GM06990 (cell line): ENCODE data around the gene PLXNA4.

Experiments
- DNase-seq: peaks from one replicate; pipeline ENCODE4 v3.0.0-alpha.2; 2011; ENCODE audit not compliant: insufficient read length; ENCODE audit errors: extremely low read depth
- H3K27me3 ChIP-seq: replicated peaks from 2 replicates; pipeline ENCODE4 v1.6.0; 2011; ENCODE audit warnings: low read length; ENCODE audit not compliant: control insufficient read depth, insufficient read depth
- H3K36me3 ChIP-seq: 2 replicates; pipeline ENCODE4 v1.5.1; 2011; ENCODE audit warnings: low read length; ENCODE audit not compliant: control insufficient read depth, insufficient read depth
- H3K4me3 ChIP-seq: replicated peaks from 2 replicates; pipeline ENCODE4 v1.5.1; 2011; ENCODE audit warnings: low read depth, mild to moderate bottlenecking, control low read depth, low read length
- CTCF ChIP-seq: IDR thresholded peaks from 2 replicates; pipeline ENCODE4 v1.5.1; 2011; ENCODE audit warnings: low read length, control low read depth, mild to moderate bottlenecking, inconsistent platforms; ENCODE audit not compliant: insufficient read depth, poor library complexity, severe bottlenecking

Gene PLXNA4

GRCh38 chr7:132152131-132152889 lies 424.0 kb downstream of the PLXNA4 start:
- TF ChIP-seq CTCF: no peak
- DNase-seq: no peak

GRCh38 chr7:132150711-132151110 lies 425.6 kb downstream of the PLXNA4 start:
- no peak for DNase-seq
- TF ChIP-seq CTCF: no peak
- H3K4me3 ChIP-seq: no peak overlapping the region
- H3K36me3 ChIP-seq: no peaks in the 10 kb centered on the region
- H3K27me3 ChIP-seq: no peaks in the 10 kb centered on the region; the same call in none of the 2 replicates

More at GRCh38 chr7:132152131-132152889, 424.0 kb downstream of the PLXNA4 start:
- no peaks in the 10 kb centered on the region; the same call in none of the 2 replicates for H3K27me3 ChIP-seq
- no peak overlapping the region for H3K4me3 ChIP-seq
- H3K36me3 ChIP-seq: no peaks in the 10 kb centered on the region

GRCh38 chr7:132149436-132150304 lies 426.6 kb downstream of the PLXNA4 start:
- no peak overlapping the region for H3K4me3 ChIP-seq
- TF ChIP-seq CTCF: no peak
- no peak for DNase-seq
- H3K27me3 ChIP-seq: no peaks in the 10 kb centered on the region; the same call in none of the 2 replicates
- no peaks in the 10 kb centered on the region for H3K36me3 ChIP-seq

- DNase-seq: no peak
- Histone ChIP-seq H3K4me3 (no peak overlapping the region), H3K36me3 (no peaks in the 10 kb centered on the region), H3K27me3 (no peaks in the 10 kb centered on the region; the same call in none of the 2 replicates)
- no peak for TF ChIP-seq CTCF
These were observed 427.4 kb downstream of the PLXNA4 start for GRCh38 chr7:132148876-132149275.

- Histone ChIP-seq H3K4me3 (no peak overlapping the region), H3K27me3 (no peaks in the 10 kb centered on the region; the same call in none of the 2 replicates), H3K36me3 (no peaks in the 10 kb centered on the region)
- no peak for TF ChIP-seq CTCF
- no peak for DNase-seq
These were observed 430.8 kb downstream of the PLXNA4 start for GRCh38 chr7:132145466-132145865.
